Activated T-cell treated with anti-CD3 and anti-CD28 coated beads, Interleukin-2, amount 50 U/mL, for 4 hours (primary cell): ENCODE data around the gene C6orf47. TPM values are rescaled to one million over a fixed set of nuclear protein-coding genes. Genes with fewer than 3 reads are reported as not detected.

Source experiments
- ATAC-seq, 2 donors: fragments of 200-7000 bp; cut with Tn5 transposase; one replicate each; pipeline ENCODE4 v1.10.0; 2021
- DNase-seq: peaks from one replicate; pipeline ENCODE4 v3.0.0-alpha.2; 2020
- H3K27me3 Mint-ChIP-seq: one replicate; pipeline ENCODE4 v1.8.0; 2021; ENCODE audit warnings: low read depth, mixed read lengths
- H3K36me3 Mint-ChIP-seq: one replicate; pipeline ENCODE4 v1.8.0; 2022; ENCODE audit warnings: mixed read lengths; ENCODE audit not compliant: insufficient read depth
- H3K4me1 Mint-ChIP-seq: one replicate; pipeline ENCODE4 v1.8.0; 2021; ENCODE audit warnings: low read depth, mixed read lengths
- H3K4me3 Mint-ChIP-seq: one replicate; pipeline ENCODE4 v1.8.0; 2021; ENCODE audit warnings: mild to moderate bottlenecking, moderate library complexity, mixed read lengths
- H3K9me3 Mint-ChIP-seq: one replicate; pipeline ENCODE4 v1.8.0; 2021; ENCODE audit warnings: mixed read lengths
- total RNA-seq, 3 donors: library from RNA; stranded (reverse); gene quantifications; one replicate each; pipeline ENCODE4 v1.2.1, GENCODE V29; 2021

The C6orf47 gene
- total RNA-seq, 3 donors from 2014 or later, result 17.1 to 18.3 (median 18.2) TPM

DNA sequence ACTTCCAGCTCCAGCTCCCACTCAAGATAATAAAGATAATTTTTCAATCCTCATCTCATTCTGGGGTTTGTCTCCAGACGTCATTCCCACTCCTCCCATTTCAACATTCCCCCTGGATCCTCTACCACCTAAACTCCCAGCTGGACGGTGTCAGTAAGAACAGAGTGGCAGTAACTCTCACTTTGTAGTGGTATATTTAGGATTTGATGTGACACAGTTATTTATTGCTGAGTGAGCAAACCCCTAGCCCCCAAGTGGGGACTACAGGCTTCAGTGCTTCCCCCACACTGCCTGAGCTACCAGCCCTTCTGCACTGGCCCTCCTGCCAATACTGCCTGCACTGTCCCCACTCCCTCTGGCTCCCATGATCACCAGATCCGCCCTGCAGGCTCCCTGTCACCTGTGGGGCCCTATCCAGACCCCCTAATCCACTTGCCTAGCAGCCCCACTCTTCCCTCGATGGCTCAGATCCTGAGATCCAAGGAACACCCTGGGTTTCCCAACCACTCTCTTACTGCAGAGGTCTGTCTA is 2.4 kb downstream of the C6orf47 start:
- Mint-ChIP-seq H3K36me3 (peaks cover 14% of the 10 kb centered on the region), H3K9me3 (no peaks in the 10 kb centered on the region), H3K4me1 (peaks cover 63% of the 10 kb centered on the region), H3K27me3 (no peaks in the 10 kb centered on the region), H3K4me3 (peak overlapping the region; percentile 94)
- ATAC-seq (no peak), DNase-seq (no peak)

- Mint-ChIP-seq H3K27me3 (no peaks in the 10 kb centered on the region), H3K4me3 (peak overlapping the region; percentile 64), H3K4me1 (peaks cover 64% of the 10 kb centered on the region), H3K9me3 (no peaks in the 10 kb centered on the region), H3K36me3 (peaks cover 11% of the 10 kb centered on the region)
- DNase-seq (no peak), ATAC-seq (no peak)
Measured at GRCh38 chr6:31657406-31658157, 3.0 kb downstream of the C6orf47 start.

- Mint-ChIP-seq H3K4me1 (peaks cover 62% of the 10 kb centered on the region), H3K27me3 (no peaks in the 10 kb centered on the region), H3K9me3 (no peaks in the 10 kb centered on the region), H3K36me3 (peaks cover 15% of the 10 kb centered on the region), H3K4me3 (no peak within 1 kb of the TSS)
- ATAC-seq (no peak), DNase-seq (no peak)
Measured at GRCh38 chr6:31655349-31656237, 5.0 kb downstream of the C6orf47 start, which contains the start of gene APOM. TSS of gene APOM (plus strand) at chr6:31655894. CDS start at chr6:31655967, 73 bp downstream.

- Mint-ChIP-seq H3K27me3 (no peaks in the 10 kb centered on the region), H3K9me3 (no peaks in the 10 kb centered on the region)
Measured at GRCh38 chr6:31654574-31655348, 5.8 kb downstream of the C6orf47 start.

DNA sequence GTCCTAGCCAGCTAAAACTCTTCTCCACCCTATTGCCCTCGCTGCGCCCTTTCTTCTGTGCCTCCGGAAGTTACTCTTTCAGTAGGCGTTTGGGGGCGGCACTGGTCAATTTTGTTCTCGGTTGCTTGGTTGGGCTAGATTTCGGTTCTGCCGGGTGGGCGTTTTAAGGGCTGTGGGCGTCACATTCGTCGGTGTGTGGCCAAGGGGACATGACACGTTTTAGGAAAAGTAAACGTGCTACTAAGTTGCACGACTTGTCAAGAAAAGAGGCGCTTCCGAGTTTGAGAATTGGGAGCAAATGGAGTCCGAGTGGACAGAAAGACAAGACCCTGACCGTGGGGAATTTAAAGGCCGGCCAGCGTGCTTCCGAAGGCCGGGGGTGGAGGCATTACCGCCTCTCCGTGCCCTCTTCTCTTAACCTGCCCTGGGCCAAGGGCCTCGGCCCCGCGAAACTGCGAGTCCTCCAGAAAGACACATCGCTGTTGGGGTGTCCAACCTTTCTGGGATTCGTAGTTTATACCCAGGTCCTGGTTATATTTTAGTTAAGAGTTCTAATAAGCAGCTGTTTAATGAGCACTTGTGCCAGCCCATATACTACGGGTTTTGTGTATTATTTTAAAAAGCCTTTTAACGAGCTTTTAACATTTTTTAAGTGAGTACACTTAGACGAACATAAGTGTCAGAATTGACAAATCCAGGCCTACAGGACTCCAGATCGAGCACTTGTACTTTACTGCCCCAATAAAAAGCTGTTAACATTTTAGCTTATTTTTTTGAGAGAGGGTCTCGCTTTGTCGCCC is 7.5 kb downstream of the C6orf47 start:
- Mint-ChIP-seq H3K4me1 (peaks cover 53% of the 10 kb centered on the region), H3K4me3 (peak overlapping the region; percentile 89), H3K27me3 (no peaks in the 10 kb centered on the region), H3K36me3 (peaks cover 28% of the 10 kb centered on the region), H3K9me3 (no peaks in the 10 kb centered on the region)
- ATAC-seq, result peak; percentile 63 to 64
- DNase-seq, result no peak

More at GRCh38 chr6:31654574-31655348, 5.8 kb downstream of the C6orf47 start:
- H3K4me3 Mint-ChIP-seq, result no peak overlapping the region
- no peak for DNase-seq
- H3K36me3 Mint-ChIP-seq, result peaks cover 19% of the 10 kb centered on the region
- H3K4me1 Mint-ChIP-seq, result peaks cover 62% of the 10 kb centered on the region
- no peak for ATAC-seq

GRCh38 chr6:31651602-31652191 is 8.9 kb downstream of the C6orf47 start:
- no peak for DNase-seq
- Mint-ChIP-seq H3K4me1 (peaks cover 41% of the 10 kb centered on the region), H3K36me3 (peaks cover 30% of the 10 kb centered on the region), H3K27me3 (no peaks in the 10 kb centered on the region), H3K4me3 (peak overlapping the region; percentile 89), H3K9me3 (no peaks in the 10 kb centered on the region)
- ATAC-seq, result peak; percentile 51 to 56

- Mint-ChIP-seq H3K36me3 (peaks cover 38% of the 10 kb centered on the region), H3K27me3 (no peaks in the 10 kb centered on the region), H3K9me3 (no peaks in the 10 kb centered on the region), H3K4me1 (peaks cover 10% of the 10 kb centered on the region), H3K4me3 (no peak overlapping the region)
- ATAC-seq, result no peak
- DNase-seq, result no peak
Measured at GRCh38 chr6:31645325-31645724, 15.3 kb downstream of the C6orf47 start.

GRCh38 chr6:31643818-31644454 is 16.6 kb downstream of the C6orf47 start:
- no peak overlapping the region for H3K4me3 Mint-ChIP-seq
- H3K4me1 Mint-ChIP-seq, result peaks cover 5% of the 10 kb centered on the region
- no peak for ATAC-seq
- H3K36me3 Mint-ChIP-seq, result peaks cover 33% of the 10 kb centered on the region
- no peaks in the 10 kb centered on the region for H3K9me3 Mint-ChIP-seq
- no peak for DNase-seq
- H3K27me3 Mint-ChIP-seq, result no peaks in the 10 kb centered on the region

GRCh38 chr6:31642798-31643570 is 17.6 kb downstream of the C6orf47 start:
- peaks cover 5% of the 10 kb centered on the region for H3K4me1 Mint-ChIP-seq
- no peak for ATAC-seq
- H3K9me3 Mint-ChIP-seq, result no peaks in the 10 kb centered on the region
- DNase-seq, result no peak
- H3K27me3 Mint-ChIP-seq, result no peaks in the 10 kb centered on the region
- no peak overlapping the region for H3K4me3 Mint-ChIP-seq
- peaks cover 30% of the 10 kb centered on the region for H3K36me3 Mint-ChIP-seq

GRCh38 chr6:31641370-31641769 is 19.2 kb downstream of the C6orf47 start:
- peaks cover 30% of the 10 kb centered on the region for H3K36me3 Mint-ChIP-seq

DNA sequence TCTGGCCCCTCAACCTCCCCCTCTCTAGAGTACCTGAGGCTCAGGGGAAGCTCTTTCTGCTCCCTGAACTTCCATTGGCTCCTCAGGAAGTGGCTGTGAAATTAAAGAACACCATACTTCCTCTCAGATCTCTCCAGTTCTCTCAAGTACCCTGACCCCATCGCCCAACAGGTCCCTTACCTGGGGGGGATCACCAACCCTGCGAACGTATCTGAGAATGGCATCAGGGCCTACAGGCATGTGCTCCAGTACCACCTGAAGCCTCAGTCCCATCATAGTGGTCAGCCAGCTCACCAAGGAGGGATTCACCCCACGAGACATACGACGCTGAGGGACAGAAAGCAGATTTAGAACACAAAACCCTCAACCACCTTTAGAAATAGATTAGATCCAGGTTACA is 20.0 kb downstream of the C6orf47 start:
- ATAC-seq (no peak), DNase-seq (no peak)
- Mint-ChIP-seq H3K9me3 (no peaks in the 10 kb centered on the region), H3K36me3 (peaks cover 36% of the 10 kb centered on the region), H3K4me3 (no peak overlapping the region), H3K27me3 (no peaks in the 10 kb centered on the region), H3K4me1 (peaks cover 5% of the 10 kb centered on the region)

More at GRCh38 chr6:31641370-31641769, 19.2 kb downstream of the C6orf47 start:
- no peak for ATAC-seq
- H3K4me3 Mint-ChIP-seq, result no peak overlapping the region
- no peak for DNase-seq
- H3K4me1 Mint-ChIP-seq, result peaks cover 5% of the 10 kb centered on the region
- no peaks in the 10 kb centered on the region for H3K27me3 Mint-ChIP-seq
- H3K9me3 Mint-ChIP-seq, result no peaks in the 10 kb centered on the region

DNA sequence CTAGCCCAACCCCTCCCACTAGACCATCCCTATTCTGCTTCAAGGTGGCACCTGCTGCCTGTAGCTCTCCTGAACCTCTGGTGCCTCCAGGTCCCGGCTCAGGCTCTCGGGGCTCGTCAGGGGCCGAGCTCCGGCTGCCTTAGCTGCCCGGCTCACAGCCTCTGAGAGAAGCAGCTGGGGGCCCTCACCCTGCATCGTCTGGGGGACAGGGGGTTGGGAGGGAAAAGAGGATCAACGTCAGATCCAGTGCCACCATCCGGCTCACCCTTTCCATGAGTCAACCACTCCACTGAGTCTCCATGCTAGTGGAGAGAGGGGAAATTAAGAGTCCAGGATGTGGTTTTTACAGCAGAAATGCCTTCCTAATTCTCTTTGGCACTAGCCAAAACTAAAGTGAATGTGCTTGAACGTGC is 21.1 kb downstream of the C6orf47 start:
- DNase-seq, result no peak
- no peaks in the 10 kb centered on the region for H3K9me3 Mint-ChIP-seq
- H3K27me3 Mint-ChIP-seq, result no peaks in the 10 kb centered on the region
- H3K36me3 Mint-ChIP-seq, result peaks cover 35% of the 10 kb centered on the region
- ATAC-seq, result peak in 1 of 2 donors; percentile 30
- H3K4me3 Mint-ChIP-seq, result no peak overlapping the region
- peaks cover 5% of the 10 kb centered on the region for H3K4me1 Mint-ChIP-seq
